ENCODE data around the gene C2CD4D. TPM values are rescaled to one million over a fixed set of nuclear protein-coding genes. Genes with fewer than 3 reads are reported as not detected.
"Not testable (repeated sequence)": the region's sequence is repeated elsewhere in the genome, so short reads cannot be mapped to it uniquely, and the experiment has no call there.

The C2CD4D gene
- total RNA-seq, 1 experiment from 2014 or later = 0.17 TPM

DNA sequence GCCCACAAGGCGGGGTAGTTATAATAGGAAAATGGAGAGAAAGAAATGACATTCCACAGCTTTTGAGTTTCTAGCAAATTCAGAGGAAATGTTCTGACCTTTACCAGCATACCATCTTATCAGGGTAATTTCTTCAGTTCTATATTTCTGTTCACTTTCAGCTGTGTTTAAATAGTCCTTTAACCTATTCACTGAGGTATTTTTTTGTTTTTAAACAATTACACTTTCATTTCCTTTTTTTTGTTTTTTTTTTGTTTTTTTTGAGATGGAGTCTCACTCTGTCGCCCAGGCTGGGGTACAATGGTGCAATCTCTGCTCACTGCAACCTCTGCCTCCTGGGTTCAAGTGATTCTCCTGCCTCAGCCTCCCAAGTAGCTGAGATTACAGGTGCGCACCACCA lies 44.8 kb upstream of the C2CD4D start:
- H3K4me2 ChIP-seq (ENCODE audit: low read length); H2AFZ ChIP-seq (ENCODE audit: low read depth, low read length, poor library complexity, severe bottlenecking); DNase-seq (ENCODE audit: low read depth, low spot score); intact Hi-C loops (cut with micrococcal nuclease); H4K20me1 ChIP-seq (ENCODE audit: insufficient read depth); H3K79me2 ChIP-seq (ENCODE audit: insufficient read depth, low read length); H3K27me3 ChIP-seq (ENCODE audit: insufficient read depth, low read length); H3K4me3 ChIP-seq (replicated peaks in 1 of 2; ENCODE audit: low read depth in 1 of 2, low read length in 2 of 2); H3K9me2 ChIP-seq (ENCODE audit: insufficient read depth); RAD21 ChIA-PET (ENCODE audit: low non-redundant PET in 1 of 2, low total read pairs in 2 of 2, uncharacterized antibody in 2 of 2, unreplicated experiment in 2 of 2); CTCF ChIA-PET; H3K27ac ChIP-seq (ENCODE audit: low read depth, low read length); ATAC-seq; BruUV-seq (replicated peaks); H3K9me3 ChIP-seq (ENCODE audit: control insufficient read depth in 1 of 2, insufficient read depth in 1 of 2, low read depth in 1 of 2, low read length in 2 of 2); H3K9ac ChIP-seq (ENCODE audit: low read length); POLR2A ChIA-PET: not testable (repeated sequence)
- Histone ChIP-seq H3K4me1 (ENCODE audit: control insufficient read depth in 1 of 2, insufficient read depth in 2 of 2, low read length in 2 of 2) (peaks cover 8 to 12% of the 10 kb centered on the region in 2 experiments; a peak in 2 of 4 replicates), H3K36me3 (ENCODE audit: control insufficient read depth in 1 of 2, insufficient read depth in 2 of 2, low read length in 2 of 2) (peaks cover 0 to 15% of the 10 kb centered on the region in 2 experiments; a peak in 1 of 4 replicates)

DNA sequence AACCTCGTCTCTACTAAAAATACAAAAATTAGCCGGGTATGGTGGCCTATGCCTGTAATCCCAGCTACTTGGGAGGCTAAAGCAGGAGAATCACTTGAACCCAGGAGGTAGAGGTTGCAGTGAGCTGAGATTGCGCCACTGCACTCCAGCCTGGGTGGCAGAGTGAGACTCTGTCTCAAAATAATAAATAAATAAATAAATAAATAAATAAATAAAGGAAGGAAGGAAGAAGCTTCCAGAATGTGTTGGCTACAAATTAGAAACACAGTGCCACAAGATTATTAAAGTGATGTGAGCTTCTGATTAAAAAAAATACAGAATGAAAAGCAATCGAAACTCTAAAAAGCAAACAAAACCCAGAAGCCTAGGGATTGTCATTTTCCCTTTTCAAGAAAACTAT lies 44.3 kb upstream of the C2CD4D start:
- CTCF ChIA-PET; H3K9me2 ChIP-seq (ENCODE audit: insufficient read depth); H3K79me2 ChIP-seq (ENCODE audit: insufficient read depth, low read length); H3K4me3 ChIP-seq (replicated peaks in 1 of 2; ENCODE audit: low read depth in 1 of 2, low read length in 2 of 2); H2AFZ ChIP-seq (ENCODE audit: low read depth, low read length, poor library complexity, severe bottlenecking); H3K4me2 ChIP-seq (ENCODE audit: low read length); H3K27me3 ChIP-seq (ENCODE audit: insufficient read depth, low read length); DNase-seq (ENCODE audit: low read depth, low spot score); H4K20me1 ChIP-seq (ENCODE audit: insufficient read depth); RAD21 ChIA-PET (ENCODE audit: low non-redundant PET in 1 of 2, low total read pairs in 2 of 2, uncharacterized antibody in 2 of 2, unreplicated experiment in 2 of 2); BruUV-seq (replicated peaks); intact Hi-C loops (cut with micrococcal nuclease); H3K9me3 ChIP-seq (ENCODE audit: control insufficient read depth in 1 of 2, insufficient read depth in 1 of 2, low read depth in 1 of 2, low read length in 2 of 2); H3K27ac ChIP-seq (ENCODE audit: low read depth, low read length); H3K9ac ChIP-seq (ENCODE audit: low read length); POLR2A ChIA-PET; ATAC-seq: not testable (repeated sequence)
- Histone ChIP-seq H3K4me1 (ENCODE audit: control insufficient read depth in 1 of 2, insufficient read depth in 2 of 2, low read length in 2 of 2) (peaks cover 8 to 12% of the 10 kb centered on the region in 2 experiments; a peak in 2 of 4 replicates), H3K36me3 (ENCODE audit: control insufficient read depth in 1 of 2, insufficient read depth in 2 of 2, low read length in 2 of 2) (peaks cover 0 to 15% of the 10 kb centered on the region in 2 experiments; a peak in 1 of 4 replicates)

DNA sequence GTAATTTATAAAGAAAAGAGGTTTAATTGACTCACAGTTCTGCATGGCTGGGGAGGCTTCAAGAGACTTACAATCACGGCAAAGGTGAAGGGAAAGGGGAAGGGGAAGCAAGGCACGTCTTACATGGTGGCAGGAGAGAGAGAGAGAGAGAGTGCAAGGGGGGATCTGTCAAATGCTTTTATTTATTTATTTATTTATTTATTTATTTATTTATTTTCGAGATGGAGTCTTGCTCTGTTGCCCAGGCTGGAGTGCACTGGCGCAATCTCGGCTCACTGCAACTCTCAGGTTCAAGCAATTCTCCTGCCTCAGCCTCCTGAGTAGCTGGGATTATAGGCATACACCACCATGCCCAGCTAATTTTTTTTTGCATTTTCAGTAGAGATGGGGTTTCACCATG lies 43.3 kb upstream of the C2CD4D start:
- H3K9me3 ChIP-seq (ENCODE audit: control insufficient read depth in 1 of 2, insufficient read depth in 1 of 2, low read depth in 1 of 2, low read length in 2 of 2); RAD21 ChIA-PET (ENCODE audit: low non-redundant PET in 1 of 2, low total read pairs in 2 of 2, uncharacterized antibody in 2 of 2, unreplicated experiment in 2 of 2); H3K9me2 ChIP-seq (ENCODE audit: insufficient read depth); intact Hi-C loops (cut with micrococcal nuclease); ATAC-seq; POLR2A ChIA-PET; BruUV-seq (replicated peaks); H3K9ac ChIP-seq (ENCODE audit: low read length); H3K27me3 ChIP-seq (ENCODE audit: insufficient read depth, low read length); H3K27ac ChIP-seq (ENCODE audit: low read depth, low read length); DNase-seq (ENCODE audit: low read depth, low spot score); H3K79me2 ChIP-seq (ENCODE audit: insufficient read depth, low read length); H4K20me1 ChIP-seq (ENCODE audit: insufficient read depth); CTCF ChIA-PET; H3K4me3 ChIP-seq (replicated peaks in 1 of 2; ENCODE audit: low read depth in 1 of 2, low read length in 2 of 2); H3K4me2 ChIP-seq (ENCODE audit: low read length); H2AFZ ChIP-seq (ENCODE audit: low read depth, low read length, poor library complexity, severe bottlenecking): not testable (repeated sequence)
- Histone ChIP-seq H3K36me3 (ENCODE audit: control insufficient read depth in 1 of 2, insufficient read depth in 2 of 2, low read length in 2 of 2) (peaks cover 0 to 11% of the 10 kb centered on the region in 2 experiments; a peak in 1 of 4 replicates), H3K4me1 (ENCODE audit: control insufficient read depth in 1 of 2, insufficient read depth in 2 of 2, low read length in 2 of 2) (peaks cover 8 to 12% of the 10 kb centered on the region in 2 experiments; a peak in 2 of 4 replicates)
